Anterior cingulate cortex (tissue), 58 donors: Measurements from ENCODE around the gene TMEM271.

Experiments used
- DNase-seq, 58 donors: peaks; one replicate each; lab custom pipeline; 2025; lab: John Stamatoyannopoulos, UW

Gene TMEM271

GRCh38 chr4:581753-582361, 5.8 kb upstream of the TMEM271 start:
- DNase-seq: no peak

- DNase-seq: no peak
These were observed 5.1 kb upstream of the TMEM271 start for GRCh38 chr4:581181-581580.

GRCh38 chr4:579543-580175, 3.6 kb upstream of the TMEM271 start:
- no peak for DNase-seq

GRCh38 chr4:578451-579443, 2.7 kb upstream of the TMEM271 start:
- DNase-seq: no peak

- peak in 26 of 58 donors; percentile 17 to 87 (median 69) for DNase-seq
These were observed 1.7 kb upstream of the TMEM271 start for GRCh38 chr4:577499-578450.

GRCh38 chr4:576991-577498, 950 bp upstream of the TMEM271 start:
- DNase-seq: peak in 3 of 58 donors; percentile 64 to 72 (median 71)

DNA sequence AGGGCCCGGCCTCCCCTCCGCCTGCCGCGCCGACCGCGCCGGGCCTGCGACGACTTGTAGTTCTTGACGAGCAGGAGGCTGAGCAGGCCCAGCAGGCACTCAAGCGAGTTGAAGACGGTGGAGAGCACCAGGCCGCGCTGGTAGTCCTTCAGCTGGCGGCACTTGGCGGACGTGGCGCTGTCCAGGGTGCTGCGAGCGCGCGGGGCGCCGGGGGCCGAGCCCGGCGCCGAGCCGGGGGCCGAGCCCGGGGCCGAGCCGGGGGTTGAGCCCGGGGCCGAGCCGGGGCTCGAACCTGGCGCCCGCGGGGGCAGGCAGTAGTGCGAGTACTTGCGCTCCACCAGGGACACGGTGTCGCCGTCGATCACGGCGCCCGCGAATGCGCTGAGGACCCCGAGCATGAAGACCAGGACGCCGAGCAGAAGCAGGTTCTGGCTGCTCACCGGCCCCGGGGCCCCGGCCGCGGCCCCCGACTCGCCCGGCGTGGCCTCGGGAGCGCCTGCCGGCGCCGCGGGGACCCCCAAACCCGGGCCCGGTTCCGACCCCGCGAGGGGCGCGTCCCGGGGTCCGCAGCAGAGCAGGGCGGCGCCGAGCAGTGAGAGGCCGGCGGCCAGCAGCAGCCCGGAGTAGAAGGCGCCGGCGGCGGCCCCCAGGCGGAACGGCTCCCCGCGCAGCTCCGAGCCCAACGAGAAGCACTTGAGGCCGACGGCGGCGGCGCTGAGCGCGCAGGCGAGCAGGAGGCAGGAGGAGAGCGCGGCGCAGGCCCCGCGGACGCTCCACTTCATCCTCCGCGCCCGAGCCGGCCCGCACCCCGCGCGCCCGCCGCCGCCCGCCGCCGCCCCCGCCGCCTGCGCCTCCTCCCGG, 584 bp downstream of the TMEM271 start:
- peak in 1 of 58 donors; percentile 18 for DNase-seq

GRCh38 chr4:574346-575161, 1.5 kb downstream of the TMEM271 start:
- DNase-seq: no peak

DNA sequence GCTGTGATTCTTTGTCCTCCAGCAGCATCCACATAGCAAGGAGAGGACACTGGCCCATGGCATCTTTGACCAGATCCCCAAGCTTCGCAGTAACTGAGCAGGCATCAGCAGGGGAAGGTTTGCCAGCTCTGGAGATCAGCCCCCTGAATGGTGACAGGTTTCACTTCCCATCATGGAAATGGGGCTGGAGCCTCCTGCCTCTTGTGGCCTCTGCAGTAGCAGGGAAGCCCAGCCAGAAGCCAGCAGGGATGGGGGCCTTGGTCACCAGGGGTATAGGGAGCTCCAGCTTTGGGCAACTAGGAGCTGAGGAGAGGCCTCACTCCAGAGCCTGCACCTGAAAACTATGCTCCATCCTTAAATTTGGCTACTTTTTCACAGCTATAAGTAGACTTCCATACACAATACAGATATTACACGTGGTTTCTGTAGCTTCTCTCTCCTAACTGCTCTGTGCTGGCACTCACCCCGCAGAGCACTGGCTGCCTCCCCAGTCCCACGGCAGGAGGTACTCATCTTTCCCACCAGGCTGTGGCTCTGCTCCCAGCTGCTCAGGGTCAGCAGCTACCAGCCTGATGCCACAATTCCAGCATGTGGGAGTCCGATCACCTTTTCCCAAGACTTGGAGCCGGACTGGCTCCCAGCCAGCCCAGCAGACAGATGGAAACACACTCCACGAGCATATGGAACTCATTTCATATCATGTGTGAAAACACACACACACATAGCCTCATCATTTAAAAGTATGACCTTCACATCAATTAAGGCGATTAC, 2.8 kb downstream of the TMEM271 start:
- peak in 1 of 58 donors; percentile 19 for DNase-seq

GRCh38 chr4:572594-572993, 3.5 kb downstream of the TMEM271 start:
- no peak for DNase-seq

GRCh38 chr4:571838-572572, 4.1 kb downstream of the TMEM271 start:
- no peak for DNase-seq

DNA sequence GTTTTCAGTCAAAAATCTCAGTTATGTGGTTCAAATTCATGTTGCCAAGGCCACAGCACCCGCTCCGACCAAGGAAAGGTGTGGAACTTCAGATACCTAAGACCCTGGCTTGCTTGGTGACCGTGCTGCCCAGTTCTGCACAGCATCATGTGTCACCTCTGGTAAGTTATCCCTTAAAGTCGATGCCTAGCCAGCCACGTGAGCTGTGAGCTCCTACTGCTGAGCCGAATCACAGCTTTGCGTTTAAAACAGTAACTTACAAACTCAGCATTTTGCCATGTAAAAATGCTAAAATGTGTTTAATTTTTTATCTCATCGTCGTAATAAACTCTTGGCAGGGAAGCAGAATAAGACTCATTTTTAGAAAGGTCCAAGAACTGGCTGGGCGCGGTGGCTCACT, 5.3 kb downstream of the TMEM271 start:
- DNase-seq: no peak

DNA sequence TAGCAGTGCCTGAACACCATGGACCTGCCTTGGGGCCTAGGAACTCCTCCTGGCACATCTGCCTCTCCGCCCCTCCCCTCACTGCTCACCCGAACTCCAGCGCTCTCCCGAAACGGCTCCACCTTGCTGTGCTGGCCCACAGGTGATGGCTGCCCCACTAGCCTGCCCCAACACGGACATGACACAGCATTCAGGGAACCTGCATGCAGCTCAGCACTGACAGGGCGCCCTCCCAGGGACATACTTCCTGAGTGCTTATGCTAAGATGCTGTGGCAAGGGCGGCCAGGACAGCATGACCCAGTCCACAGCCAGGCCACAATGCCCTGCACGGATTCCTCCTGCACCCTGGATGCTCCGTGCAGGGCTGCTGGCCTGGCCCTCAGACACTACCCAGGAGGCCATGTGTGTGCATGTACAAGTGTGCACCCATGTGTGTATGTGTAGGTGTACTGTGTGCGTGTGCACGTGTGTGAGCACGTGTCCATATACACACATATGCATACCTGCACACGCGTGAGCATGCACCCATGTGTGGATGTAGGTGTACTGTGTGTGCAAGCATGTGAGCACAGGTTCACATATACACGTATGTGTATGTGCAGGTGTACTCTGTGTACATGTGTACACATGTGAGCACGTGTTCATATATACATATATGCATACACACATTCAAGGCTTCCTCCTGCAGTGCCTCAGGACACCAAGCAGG, 6.0 kb downstream of the TMEM271 start:
- no peak for DNase-seq

DNA sequence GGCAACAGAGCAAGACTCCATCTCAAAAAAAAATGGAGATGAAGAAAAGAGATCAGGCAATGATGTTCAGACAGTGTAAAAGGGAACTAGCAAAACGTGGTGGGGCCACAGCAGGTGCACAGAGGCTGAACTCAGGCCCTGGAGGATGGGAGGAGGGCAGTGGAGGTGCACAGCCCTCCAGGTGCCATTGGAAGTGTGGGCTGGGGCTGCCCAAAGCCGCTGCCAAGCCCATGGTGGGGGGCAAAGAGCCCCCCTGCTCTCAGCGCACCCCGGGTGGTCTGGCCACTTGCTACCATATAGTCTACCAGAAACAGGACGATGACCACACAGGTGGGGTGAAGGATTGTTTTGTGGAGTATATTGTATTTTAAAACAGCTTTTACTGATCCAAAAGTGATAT, 7.1 kb downstream of the TMEM271 start:
- DNase-seq: no peak

DNA sequence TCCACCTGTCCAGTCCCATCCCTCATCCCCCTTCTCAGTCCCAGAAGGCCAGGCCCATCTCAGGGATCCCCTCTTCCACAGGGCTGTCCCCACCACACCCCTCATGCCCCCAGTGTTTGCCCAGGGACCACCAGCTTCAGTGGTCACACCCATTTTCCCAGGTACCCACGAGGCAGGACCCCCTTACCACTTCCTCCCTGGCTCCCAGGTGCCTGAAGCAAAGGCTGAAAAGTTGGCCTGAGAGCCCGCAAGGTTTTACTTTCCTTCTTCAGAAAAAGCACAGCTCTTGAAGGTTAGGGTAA, 7.8 kb downstream of the TMEM271 start:
- DNase-seq: no peak
